Karpas-422 (cell line): ENCODE results near the gene EPN3. TPM values are rescaled to one million over a fixed set of nuclear protein-coding genes. Genes with fewer than 3 reads are reported as not detected.
A peak's percentile ranks its signal among the peaks of the same experiment; 100 is the strongest.

Experiments used
- DNase-seq: peaks from one replicate; pipeline ENCODE4 v3.0.0-alpha.2; 2015
- H2AFZ ChIP-seq: fragments of 200-600 bp; sonication (generic); 2 replicates; pipeline ENCODE4 v1.6.1; 2014; ENCODE audit warnings: antibody characterized with exemption, low read length, mixed read lengths
- H3K27ac ChIP-seq: fragments of 200-600 bp; sonication (generic); 2 replicates; pipeline ENCODE4 v1.5.1; 2014; ENCODE audit warnings: mild to moderate bottlenecking, low read length, moderate library complexity
- H3K27me3 ChIP-seq: fragments of 200-600 bp; sonication (generic); 2 replicates; pipeline ENCODE4 v1.6.1; 2014; ENCODE audit warnings: low read length, mixed read lengths
- H3K36me3 ChIP-seq: fragments of 200-600 bp; sonication (generic); 2 replicates; pipeline ENCODE4 v1.6.1; 2014; ENCODE audit warnings: low read length, mixed read lengths; ENCODE audit not compliant: insufficient read depth
- H3K4me1 ChIP-seq: fragments of 200-600 bp; sonication (generic); 2 replicates; pipeline ENCODE4 v1.6.1; 2014; ENCODE audit warnings: mild to moderate bottlenecking, low read length, mixed read lengths
- H3K4me2 ChIP-seq: fragments of 200-600 bp; sonication (generic); 2 replicates; pipeline ENCODE4 v1.6.1; 2014; ENCODE audit warnings: low read length, low read depth, mild to moderate bottlenecking; ENCODE audit not compliant: poor library complexity, severe bottlenecking
- H3K4me3 ChIP-seq: fragments of 200-600 bp; sonication (generic); 2 replicates; pipeline ENCODE4 v1.5.1; 2014; ENCODE audit warnings: mild to moderate bottlenecking, antibody characterized with exemption, low read length, mixed read lengths
- H3K79me2 ChIP-seq: fragments of 200-600 bp; sonication (generic); 2 replicates; pipeline ENCODE4 v1.6.1; 2014; ENCODE audit warnings: mild to moderate bottlenecking, low read length, mixed read lengths
- H3K9ac ChIP-seq: fragments of 200-600 bp; sonication (generic); 2 replicates; pipeline ENCODE4 v1.6.0; 2014; ENCODE audit warnings: low read length
- H3K9me2 ChIP-seq: fragments of 200-600 bp; sonication (generic), shearing (Covaris generic); replicated peaks from 2 replicates; pipeline ENCODE4 v1.6.0; 2014; ENCODE audit warnings: mild to moderate bottlenecking, low read length, moderate library complexity; ENCODE audit not compliant: insufficient read depth
- H3K9me3 ChIP-seq: fragments of 300-700, 200-600 bp; sonication (generic); 2 replicates; pipeline ENCODE4 v1.6.1; 2014; ENCODE audit warnings: low read length, mixed read lengths
- H4K20me1 ChIP-seq: fragments of 200-600 bp; sonication (generic); 2 replicates; pipeline ENCODE4 v1.6.1; 2014; ENCODE audit warnings: mild to moderate bottlenecking, antibody characterized with exemption, low read length, low read depth; ENCODE audit not compliant: insufficient read depth
- total RNA-seq: library from RNA; depleted of rRNA; stranded (reverse); fragments of >200 nt; shearing (Covaris generic); gene quantifications from 2 replicates; pipeline ENCODE4 v1.2.3, GENCODE V29; 2014; ENCODE audit warnings: low replicate concordance

The EPN3 gene
- total RNA-seq, 1 experiment from 2014 or later = not detected

- no peaks in the 10 kb centered on the region for H3K9me2 ChIP-seq
- no peaks in the 10 kb centered on the region for H3K36me3 ChIP-seq
- no peak overlapping the region for H3K9ac ChIP-seq
- no peaks in the 10 kb centered on the region for H3K9me3 ChIP-seq
- H3K79me2 ChIP-seq = no peaks in the 10 kb centered on the region
- peaks cover 21% of the 10 kb centered on the region for H3K4me1 ChIP-seq
- no peaks in the 10 kb centered on the region for H4K20me1 ChIP-seq
- no peak overlapping the region for H2AFZ ChIP-seq
- H3K4me2 ChIP-seq = no peak overlapping the region
- no peak for DNase-seq
- H3K27ac ChIP-seq = no peak overlapping the region
- no peaks in the 10 kb centered on the region for H3K27me3 ChIP-seq
- no peak overlapping the region for H3K4me3 ChIP-seq
These were observed 37.2 kb upstream of the EPN3 start for GRCh38 chr17:50495217-50495823.

GRCh38 chr17:50495918-50496317, 36.6 kb upstream of the EPN3 start:
- Histone ChIP-seq H3K27me3 (no peaks in the 10 kb centered on the region), H3K4me2 (no peak overlapping the region), H2AFZ (no peak overlapping the region)

GRCh38 chr17:50498021-50498874, 34.3 kb upstream of the EPN3 start:
- Histone ChIP-seq H3K4me2 (no peak overlapping the region), H3K4me1 (peaks cover 7% of the 10 kb centered on the region), H3K9ac (no peak overlapping the region), H3K36me3 (no peaks in the 10 kb centered on the region), H3K27ac (no peak overlapping the region), H3K9me3 (no peaks in the 10 kb centered on the region), H3K9me2 (no peaks in the 10 kb centered on the region), H3K27me3 (no peaks in the 10 kb centered on the region), H3K4me3 (no peak overlapping the region), H3K79me2 (no peaks in the 10 kb centered on the region), H4K20me1 (no peaks in the 10 kb centered on the region), H2AFZ (no peak overlapping the region)
- no peak for DNase-seq

More at GRCh38 chr17:50495918-50496317, 36.6 kb upstream of the EPN3 start:
- H3K9me3 ChIP-seq = no peaks in the 10 kb centered on the region
- H3K27ac ChIP-seq = no peak overlapping the region
- no peak overlapping the region for H3K9ac ChIP-seq
- H4K20me1 ChIP-seq = no peaks in the 10 kb centered on the region
- peaks cover 21% of the 10 kb centered on the region for H3K4me1 ChIP-seq
- H3K9me2 ChIP-seq = no peaks in the 10 kb centered on the region
- H3K79me2 ChIP-seq = no peaks in the 10 kb centered on the region
- H3K36me3 ChIP-seq = no peaks in the 10 kb centered on the region
- no peak for DNase-seq
- H3K4me3 ChIP-seq = no peak overlapping the region

- H3K4me3 ChIP-seq = no peak overlapping the region
- H3K4me2 ChIP-seq = no peak overlapping the region
- no peak overlapping the region for H3K27ac ChIP-seq
- no peak overlapping the region for H2AFZ ChIP-seq
- no peaks in the 10 kb centered on the region for H3K36me3 ChIP-seq
- no peaks in the 10 kb centered on the region for H3K9me2 ChIP-seq
- H3K27me3 ChIP-seq = no peaks in the 10 kb centered on the region
- no peak overlapping the region for H3K9ac ChIP-seq
- H3K4me1 ChIP-seq = peaks cover 7% of the 10 kb centered on the region
- H3K9me3 ChIP-seq = no peaks in the 10 kb centered on the region
- no peaks in the 10 kb centered on the region for H3K79me2 ChIP-seq
- DNase-seq = no peak
- no peaks in the 10 kb centered on the region for H4K20me1 ChIP-seq
These were observed 33.3 kb upstream of the EPN3 start for GRCh38 chr17:50499270-50499669.

- H3K27me3 ChIP-seq = no peaks in the 10 kb centered on the region
- H3K9ac ChIP-seq = no peak overlapping the region
- H3K36me3 ChIP-seq = no peaks in the 10 kb centered on the region
- H3K4me1 ChIP-seq = peaks cover 5% of the 10 kb centered on the region
- no peaks in the 10 kb centered on the region for H3K9me2 ChIP-seq
- H4K20me1 ChIP-seq = no peaks in the 10 kb centered on the region
- no peak overlapping the region for H3K27ac ChIP-seq
- no peak for DNase-seq
- no peak overlapping the region for H3K4me2 ChIP-seq
- no peaks in the 10 kb centered on the region for H3K9me3 ChIP-seq
- H3K79me2 ChIP-seq = no peaks in the 10 kb centered on the region
- no peak overlapping the region for H3K4me3 ChIP-seq
- no peak overlapping the region for H2AFZ ChIP-seq
These were observed 32.8 kb upstream of the EPN3 start for GRCh38 chr17:50499721-50500120.

GRCh38 chr17:50501054-50501453, 31.5 kb upstream of the EPN3 start:
- no peaks in the 10 kb centered on the region for H3K9me2 ChIP-seq
- no peaks in the 10 kb centered on the region for H3K36me3 ChIP-seq
- H3K9ac ChIP-seq = no peak overlapping the region
- no peak overlapping the region for H3K4me3 ChIP-seq
- H3K9me3 ChIP-seq = no peaks in the 10 kb centered on the region
- no peaks in the 10 kb centered on the region for H3K79me2 ChIP-seq
- H3K4me1 ChIP-seq = no peaks in the 10 kb centered on the region
- H3K27ac ChIP-seq = no peak overlapping the region
- H2AFZ ChIP-seq = no peak overlapping the region
- DNase-seq = peak; percentile 75
- no peak overlapping the region for H3K4me2 ChIP-seq
- no peaks in the 10 kb centered on the region for H4K20me1 ChIP-seq
- no peaks in the 10 kb centered on the region for H3K27me3 ChIP-seq

GRCh38 chr17:50502301-50502990, 30.1 kb upstream of the EPN3 start:
- Histone ChIP-seq H3K9me2 (no peaks in the 10 kb centered on the region), H3K27me3 (no peaks in the 10 kb centered on the region), H3K4me1 (no peaks in the 10 kb centered on the region), H2AFZ (no peak overlapping the region), H3K4me2 (no peak overlapping the region), H3K9me3 (no peaks in the 10 kb centered on the region), H4K20me1 (no peaks in the 10 kb centered on the region), H3K4me3 (no peak overlapping the region), H3K9ac (no peak overlapping the region), H3K36me3 (no peaks in the 10 kb centered on the region), H3K27ac (no peak overlapping the region), H3K79me2 (no peaks in the 10 kb centered on the region)
- no peak for DNase-seq

GRCh38 chr17:50505591-50506130, 26.9 kb upstream of the EPN3 start:
- Histone ChIP-seq H3K27ac (no peak overlapping the region), H3K9me3 (no peaks in the 10 kb centered on the region), H4K20me1 (no peaks in the 10 kb centered on the region), H3K4me1 (peaks cover 15% of the 10 kb centered on the region), H3K79me2 (no peaks in the 10 kb centered on the region), H3K36me3 (no peaks in the 10 kb centered on the region), H3K27me3 (no peaks in the 10 kb centered on the region), H3K4me3 (no peak overlapping the region), H3K9ac (0 out of 2 replicates have a peak overlapping the region, but pooled peaks have one; percentile 16), H2AFZ (no peak overlapping the region), H3K4me2 (no peak overlapping the region), H3K9me2 (no peaks in the 10 kb centered on the region)
- DNase-seq = no peak
